ENCODE measurements around the gene TMBIM1. TPM values are rescaled to one million over a fixed set of nuclear protein-coding genes. Genes with fewer than 3 reads are reported as not detected.

TMBIM1 gene
- polyA plus RNA-seq, 1 of the 3 experiments (the other 2 are of a cell fraction): 7.8 TPM

DNA sequence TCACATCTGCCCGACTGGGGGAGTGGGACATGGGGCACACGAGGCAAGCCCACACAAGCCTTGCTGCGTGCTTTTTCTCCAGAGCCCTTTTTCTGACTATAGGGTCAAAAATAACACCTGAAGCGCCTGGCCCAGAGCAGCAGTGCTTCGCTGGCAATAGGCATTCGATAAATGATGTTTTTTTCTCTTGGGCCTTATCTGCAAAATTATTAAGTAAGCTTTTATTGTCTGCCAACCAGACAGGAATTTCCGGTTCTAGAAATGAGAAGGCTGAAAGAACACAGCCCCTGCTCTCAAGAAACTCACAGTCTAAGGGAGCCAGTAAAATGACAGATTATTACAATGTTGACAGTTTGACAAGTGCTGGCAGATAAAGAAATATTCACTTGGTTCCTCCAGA, 2.7 kb upstream of the TMBIM1 start:
- H4K20me1 ChIP-seq (ENCODE audit: insufficient read depth): no peaks in the 10 kb centered on the region
- no peaks in the 10 kb centered on the region for H3K79me2 ChIP-seq (ENCODE audit: insufficient read depth)
- H3K4me3 ChIP-seq (ENCODE audit: low read depth in 2 of 2, low read length in 1 of 2): no peak overlapping the region
- CTCF ChIA-PET: interaction anchor here (1.8 to 2.7 kb wide), 2 partner anchors 22 to 62 kb away, joined by 5 to 13 read pairs; partner anchors contain the start of gene CATIP
- no peak overlapping the region for H3K9ac ChIP-seq
- no peaks in the 10 kb centered on the region for H3K9me3 ChIP-seq
- H3K9me2 ChIP-seq: no peaks in the 10 kb centered on the region
- WGBS (ENCODE audit: low lambda C conversion rate): 78% methylated on average over 7 of the region's 7 CpGs
- no peak overlapping the region for H3K4me2 ChIP-seq
- no peak for DNase-seq
- H3K4me1 ChIP-seq (ENCODE audit: control insufficient read depth in 1 of 2, insufficient read depth in 2 of 2, low read depth in 1 of 2, low read length in 1 of 2): peaks cover 0 to 5% of the 10 kb centered on the region in 2 experiments; a peak in 1 of 4 replicates
- TF ChIP-seq, protein P1, sequence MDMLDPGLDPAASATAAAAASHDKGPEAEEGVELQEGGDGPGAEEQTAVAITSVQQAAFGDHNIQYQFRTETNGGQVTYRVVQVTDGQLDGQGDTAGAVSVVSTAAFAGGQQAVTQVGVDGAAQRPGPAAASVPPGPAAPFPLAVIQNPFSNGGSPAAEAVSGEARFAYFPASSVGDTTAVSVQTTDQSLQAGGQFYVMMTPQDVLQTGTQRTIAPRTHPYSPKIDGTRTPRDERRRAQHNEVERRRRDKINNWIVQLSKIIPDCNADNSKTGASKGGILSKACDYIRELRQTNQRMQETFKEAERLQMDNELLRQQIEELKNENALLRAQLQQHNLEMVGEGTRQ (IDR thresholded peaks at IDR 0.05; ENCODE audit: borderline replicate concordance, low read depth, low read length): no peak
- TF ChIP-seq POLR2AphosphoS5 (IDR thresholded peaks at IDR 0.05; ENCODE audit: low read depth, low read length): no peak
- TF ChIP-seq, protein P2, sequence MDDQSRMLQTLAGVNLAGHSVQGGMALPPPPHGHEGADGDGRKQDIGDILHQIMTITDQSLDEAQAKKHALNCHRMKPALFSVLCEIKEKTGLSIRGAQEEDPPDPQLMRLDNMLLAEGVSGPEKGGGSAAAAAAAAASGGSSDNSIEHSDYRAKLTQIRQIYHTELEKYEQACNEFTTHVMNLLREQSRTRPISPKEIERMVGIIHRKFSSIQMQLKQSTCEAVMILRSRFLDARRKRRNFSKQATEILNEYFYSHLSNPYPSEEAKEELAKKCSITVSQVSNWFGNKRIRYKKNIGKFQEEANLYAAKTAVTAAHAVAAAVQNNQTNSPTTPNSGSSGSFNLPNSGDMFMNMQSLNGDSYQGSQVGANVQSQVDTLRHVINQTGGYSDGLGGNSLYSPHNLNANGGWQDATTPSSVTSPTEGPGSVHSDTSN (IDR thresholded peaks at IDR 0.05): no peak
- no peak for TF ChIP-seq EP300 (IDR thresholded peaks at IDR 0.05; ENCODE audit: borderline replicate concordance in 1 of 2, low read depth in 1 of 2, low read length in 1 of 2)
- TF ChIP-seq, protein P3, sequence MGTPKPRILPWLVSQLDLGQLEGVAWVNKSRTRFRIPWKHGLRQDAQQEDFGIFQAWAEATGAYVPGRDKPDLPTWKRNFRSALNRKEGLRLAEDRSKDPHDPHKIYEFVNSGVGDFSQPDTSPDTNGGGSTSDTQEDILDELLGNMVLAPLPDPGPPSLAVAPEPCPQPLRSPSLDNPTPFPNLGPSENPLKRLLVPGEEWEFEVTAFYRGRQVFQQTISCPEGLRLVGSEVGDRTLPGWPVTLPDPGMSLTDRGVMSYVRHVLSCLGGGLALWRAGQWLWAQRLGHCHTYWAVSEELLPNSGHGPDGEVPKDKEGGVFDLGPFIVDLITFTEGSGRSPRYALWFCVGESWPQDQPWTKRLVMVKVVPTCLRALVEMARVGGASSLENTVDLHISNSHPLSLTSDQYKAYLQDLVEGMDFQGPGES (IDR thresholded peaks at IDR 0.05; ENCODE audit: low read depth, low read length): no peak
- POLR2A ChIA-PET: no interaction called here
- no peaks in the 10 kb centered on the region for H3F3A ChIP-seq (replicated peaks; ENCODE audit: insufficient read depth)
- H3K27ac ChIP-seq (ENCODE audit: low read depth in 2 of 2, low read length in 1 of 2): no peak overlapping the region
- H2AFZ ChIP-seq (ENCODE audit: low read depth): no peak overlapping the region
- no peaks in the 10 kb centered on the region for H3K36me3 ChIP-seq (replicated peaks in 1 of 2; ENCODE audit: control insufficient read depth in 1 of 2, insufficient read depth in 2 of 2, low read length in 1 of 2)
- no peaks in the 10 kb centered on the region for H3K27me3 ChIP-seq (ENCODE audit: insufficient read depth)

DNA sequence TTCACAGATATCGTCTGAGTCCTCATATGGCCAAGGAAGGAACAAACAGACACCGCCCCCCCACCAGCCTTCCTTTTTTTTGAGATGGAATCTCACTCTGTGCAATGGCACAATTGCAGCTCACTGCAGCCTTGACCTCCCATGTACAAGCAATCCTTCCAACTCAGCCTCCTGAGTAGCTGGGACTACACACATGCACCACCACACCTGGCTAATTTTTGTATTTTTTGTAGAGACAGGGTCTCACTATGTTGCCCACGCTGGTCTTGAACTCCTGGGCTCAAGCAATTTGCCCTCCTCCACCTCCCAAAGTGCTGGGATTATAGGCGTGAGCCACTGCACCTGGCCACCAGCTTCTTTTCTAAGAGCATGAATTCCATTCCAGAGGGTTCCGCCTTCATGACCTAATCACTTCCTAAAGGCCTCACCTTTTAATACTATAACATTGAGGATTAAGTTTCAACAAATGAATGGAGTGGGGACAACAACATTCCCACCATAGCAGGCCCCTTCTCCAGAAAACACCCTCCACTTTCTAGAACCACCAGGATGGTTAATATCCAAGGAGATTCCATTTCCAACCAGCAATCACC, 2.2 kb upstream of the TMBIM1 start:
- H4K20me1 ChIP-seq (ENCODE audit: insufficient read depth): no peaks in the 10 kb centered on the region
- H3K9ac ChIP-seq: no peak overlapping the region
- CTCF ChIA-PET: interaction anchor here (1.8 to 2.7 kb wide), 2 partner anchors 22 to 62 kb away, joined by 5 to 13 read pairs; partner anchors contain the start of gene CATIP
- H3K27ac ChIP-seq (ENCODE audit: low read depth in 2 of 2, low read length in 1 of 2): no peak overlapping the region
- H3K4me3 ChIP-seq (ENCODE audit: low read depth in 2 of 2, low read length in 1 of 2): no peak overlapping the region
- H3K9me2 ChIP-seq: no peaks in the 10 kb centered on the region
- no peaks in the 10 kb centered on the region for H3K79me2 ChIP-seq (ENCODE audit: insufficient read depth)
- WGBS (ENCODE audit: low lambda C conversion rate): 80% methylated on average over 5 of the region's 5 CpGs
- no peaks in the 10 kb centered on the region for H3F3A ChIP-seq (replicated peaks; ENCODE audit: insufficient read depth)
- DNase-seq: no peak
- peaks cover 0 to 5% of the 10 kb centered on the region in 2 experiments; a peak in 1 of 4 replicates for H3K4me1 ChIP-seq (ENCODE audit: control insufficient read depth in 1 of 2, insufficient read depth in 2 of 2, low read depth in 1 of 2, low read length in 1 of 2)
- H2AFZ ChIP-seq (ENCODE audit: low read depth): no peak overlapping the region
- no peaks in the 10 kb centered on the region for H3K36me3 ChIP-seq (replicated peaks in 1 of 2; ENCODE audit: control insufficient read depth in 1 of 2, insufficient read depth in 2 of 2, low read length in 1 of 2)
- POLR2A ChIA-PET: no interaction called here
- H3K4me2 ChIP-seq: no peak overlapping the region
- no peaks in the 10 kb centered on the region for H3K9me3 ChIP-seq
- no peaks in the 10 kb centered on the region for H3K27me3 ChIP-seq (ENCODE audit: insufficient read depth)
- TF ChIP-seq NRF1 (IDR thresholded peaks at IDR 0.05; ENCODE audit: low read depth, low read length): no peak
- no peak for TF ChIP-seq NFIC (IDR thresholded peaks at IDR 0.05; ENCODE audit: borderline replicate concordance)
- TF ChIP-seq CHD2 (IDR thresholded peaks at IDR 0.05; ENCODE audit: low read length, partially characterized antibody): no peak
- TF ChIP-seq FOXJ3 (CRISPR knock-in tag; IDR thresholded peaks at IDR 0.05): no peak
- TF ChIP-seq ELF1 (IDR thresholded peaks at IDR 0.05): no peak
- TF ChIP-seq YY1 (IDR thresholded peaks at IDR 0.05; ENCODE audit: low read depth): no peak
- no peak for TF ChIP-seq TAF1 (IDR thresholded peaks at IDR 0.05; ENCODE audit: borderline replicate concordance, low read depth, low read length)
- TF ChIP-seq EZH2phosphoT487 (IDR thresholded peaks at IDR 0.05; ENCODE audit: borderline replicate concordance, low read depth): no peak
- TF ChIP-seq RFX5 (IDR thresholded peaks at IDR 0.05; ENCODE audit: low read length): no peak
- no peak for TF ChIP-seq EP300 (IDR thresholded peaks at IDR 0.05; ENCODE audit: borderline replicate concordance in 1 of 2, low read depth in 1 of 2, low read length in 1 of 2)
- TF ChIP-seq, protein P4, sequence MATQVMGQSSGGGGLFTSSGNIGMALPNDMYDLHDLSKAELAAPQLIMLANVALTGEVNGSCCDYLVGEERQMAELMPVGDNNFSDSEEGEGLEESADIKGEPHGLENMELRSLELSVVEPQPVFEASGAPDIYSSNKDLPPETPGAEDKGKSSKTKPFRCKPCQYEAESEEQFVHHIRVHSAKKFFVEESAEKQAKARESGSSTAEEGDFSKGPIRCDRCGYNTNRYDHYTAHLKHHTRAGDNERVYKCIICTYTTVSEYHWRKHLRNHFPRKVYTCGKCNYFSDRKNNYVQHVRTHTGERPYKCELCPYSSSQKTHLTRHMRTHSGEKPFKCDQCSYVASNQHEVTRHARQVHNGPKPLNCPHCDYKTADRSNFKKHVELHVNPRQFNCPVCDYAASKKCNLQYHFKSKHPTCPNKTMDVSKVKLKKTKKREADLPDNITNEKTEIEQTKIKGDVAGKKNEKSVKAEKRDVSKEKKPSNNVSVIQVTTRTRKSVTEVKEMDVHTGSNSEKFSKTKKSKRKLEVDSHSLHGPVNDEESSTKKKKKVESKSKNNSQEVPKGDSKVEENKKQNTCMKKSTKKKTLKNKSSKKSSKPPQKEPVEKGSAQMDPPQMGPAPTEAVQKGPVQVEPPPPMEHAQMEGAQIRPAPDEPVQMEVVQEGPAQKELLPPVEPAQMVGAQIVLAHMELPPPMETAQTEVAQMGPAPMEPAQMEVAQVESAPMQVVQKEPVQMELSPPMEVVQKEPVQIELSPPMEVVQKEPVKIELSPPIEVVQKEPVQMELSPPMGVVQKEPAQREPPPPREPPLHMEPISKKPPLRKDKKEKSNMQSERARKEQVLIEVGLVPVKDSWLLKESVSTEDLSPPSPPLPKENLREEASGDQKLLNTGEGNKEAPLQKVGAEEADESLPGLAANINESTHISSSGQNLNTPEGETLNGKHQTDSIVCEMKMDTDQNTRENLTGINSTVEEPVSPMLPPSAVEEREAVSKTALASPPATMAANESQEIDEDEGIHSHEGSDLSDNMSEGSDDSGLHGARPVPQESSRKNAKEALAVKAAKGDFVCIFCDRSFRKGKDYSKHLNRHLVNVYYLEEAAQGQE (IDR thresholded peaks at IDR 0.05; ENCODE audit: low read depth, low read length): no peak
- TF ChIP-seq, protein P5, sequence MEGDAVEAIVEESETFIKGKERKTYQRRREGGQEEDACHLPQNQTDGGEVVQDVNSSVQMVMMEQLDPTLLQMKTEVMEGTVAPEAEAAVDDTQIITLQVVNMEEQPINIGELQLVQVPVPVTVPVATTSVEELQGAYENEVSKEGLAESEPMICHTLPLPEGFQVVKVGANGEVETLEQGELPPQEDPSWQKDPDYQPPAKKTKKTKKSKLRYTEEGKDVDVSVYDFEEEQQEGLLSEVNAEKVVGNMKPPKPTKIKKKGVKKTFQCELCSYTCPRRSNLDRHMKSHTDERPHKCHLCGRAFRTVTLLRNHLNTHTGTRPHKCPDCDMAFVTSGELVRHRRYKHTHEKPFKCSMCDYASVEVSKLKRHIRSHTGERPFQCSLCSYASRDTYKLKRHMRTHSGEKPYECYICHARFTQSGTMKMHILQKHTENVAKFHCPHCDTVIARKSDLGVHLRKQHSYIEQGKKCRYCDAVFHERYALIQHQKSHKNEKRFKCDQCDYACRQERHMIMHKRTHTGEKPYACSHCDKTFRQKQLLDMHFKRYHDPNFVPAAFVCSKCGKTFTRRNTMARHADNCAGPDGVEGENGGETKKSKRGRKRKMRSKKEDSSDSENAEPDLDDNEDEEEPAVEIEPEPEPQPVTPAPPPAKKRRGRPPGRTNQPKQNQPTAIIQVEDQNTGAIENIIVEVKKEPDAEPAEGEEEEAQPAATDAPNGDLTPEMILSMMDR (IDR thresholded peaks at IDR 0.05): no peak
- no peak for TF ChIP-seq SIN3A (IDR thresholded peaks at IDR 0.05; ENCODE audit: borderline replicate concordance, low read depth, low read length)
